Dendritic cell treated with granulocyte-macrophage colony-stimulating factor and Interleukin-4, amounts not matched to agents 40 ng/mL and 50 ng/mL, for 4 days (primary cell): ENCODE results near the gene ITGA2.

ENCODE experiments used
- H3K27ac Mint-ChIP-seq: one replicate; pipeline ENCODE4 v1.8.0; 2022; ENCODE audit warnings: mild to moderate bottlenecking, mixed read lengths
- H3K27me3 Mint-ChIP-seq: one replicate; pipeline ENCODE4 v1.8.0; 2022; ENCODE audit warnings: mild to moderate bottlenecking, mixed read lengths
- H3K36me3 Mint-ChIP-seq: one replicate; pipeline ENCODE4 v1.8.0; 2022; ENCODE audit warnings: low read depth, mixed read lengths
- H3K4me1 Mint-ChIP-seq: one replicate; pipeline ENCODE4 v1.8.0; 2022; ENCODE audit warnings: low read depth, mixed read lengths
- H3K4me3 Mint-ChIP-seq: one replicate; pipeline ENCODE4 v1.8.0; 2022; ENCODE audit warnings: mild to moderate bottlenecking, moderate library complexity, mixed read lengths
- H3K9me3 Mint-ChIP-seq: one replicate; pipeline ENCODE4 v1.8.0; 2022; ENCODE audit warnings: mixed read lengths
- intact Hi-C: fragments of 100-400 bp; cut with micrococcal nuclease; formaldehyde crosslinking; loops from one replicate; pipeline ENCODE4 v1.15.0; 2022

ITGA2 gene

GRCh38 chr5:52989025-52989780, at the start of gene ITGA2:
Gene ITGA2, plus strand, starts transcription at chr5:52989352. Its CDS starts 117 bp downstream, at chr5:52989469.
- intact Hi-C loops = no loop called here
- no peak within 1 kb of the TSS for H3K27ac Mint-ChIP-seq
- no peaks in the 10 kb centered on the region for H3K36me3 Mint-ChIP-seq
- peaks cover 17% of the 10 kb centered on the region for H3K4me1 Mint-ChIP-seq
- peak within 1 kb of the TSS; percentile 73 for H3K4me3 Mint-ChIP-seq
- H3K9me3 Mint-ChIP-seq = no peaks in the 10 kb centered on the region
- peaks cover 41% of the 10 kb centered on the region for H3K27me3 Mint-ChIP-seq

- no peak overlapping the region for H3K27ac Mint-ChIP-seq
- intact Hi-C loops = no loop called here
- no peaks in the 10 kb centered on the region for H3K27me3 Mint-ChIP-seq
- H3K9me3 Mint-ChIP-seq = no peaks in the 10 kb centered on the region
- no peaks in the 10 kb centered on the region for H3K36me3 Mint-ChIP-seq
- H3K4me3 Mint-ChIP-seq = no peak overlapping the region
- H3K4me1 Mint-ChIP-seq = no peaks in the 10 kb centered on the region
Measured at GRCh38 chr5:52943285-52943684, 45.9 kb upstream of the ITGA2 start.

GRCh38 chr5:52943808-52944207, 45.3 kb upstream of the ITGA2 start:
- Mint-ChIP-seq H3K4me1 (no peaks in the 10 kb centered on the region), H3K27ac (no peak overlapping the region), H3K27me3 (no peaks in the 10 kb centered on the region), H3K4me3 (no peak overlapping the region), H3K36me3 (no peaks in the 10 kb centered on the region), H3K9me3 (no peaks in the 10 kb centered on the region)
- intact Hi-C loops = no loop called here

GRCh38 chr5:52945040-52945439, 44.1 kb upstream of the ITGA2 start:
- no peak overlapping the region for H3K4me3 Mint-ChIP-seq
- H3K27me3 Mint-ChIP-seq = no peaks in the 10 kb centered on the region
- intact Hi-C loops = loop anchor here (5.0 kb wide), 1 partner anchor 1272 kb away; no protein-coding TSS in a partner anchor
- H3K27ac Mint-ChIP-seq = no peak overlapping the region
- H3K36me3 Mint-ChIP-seq = no peaks in the 10 kb centered on the region
- no peaks in the 10 kb centered on the region for H3K9me3 Mint-ChIP-seq
- H3K4me1 Mint-ChIP-seq = no peaks in the 10 kb centered on the region

GRCh38 chr5:52947208-52947607, 41.9 kb upstream of the ITGA2 start:
- Mint-ChIP-seq H3K9me3 (no peaks in the 10 kb centered on the region), H3K4me1 (no peaks in the 10 kb centered on the region), H3K27me3 (no peaks in the 10 kb centered on the region), H3K36me3 (no peaks in the 10 kb centered on the region), H3K27ac (no peak overlapping the region), H3K4me3 (no peak overlapping the region)
- intact Hi-C loops = loop anchor here (5.0 kb wide), 1 partner anchor 1270 kb away; no protein-coding TSS in a partner anchor

GRCh38 chr5:52947851-52948250, 41.3 kb upstream of the ITGA2 start:
- Mint-ChIP-seq H3K4me1 (no peaks in the 10 kb centered on the region), H3K9me3 (no peaks in the 10 kb centered on the region), H3K36me3 (no peaks in the 10 kb centered on the region), H3K4me3 (no peak overlapping the region), H3K27me3 (no peaks in the 10 kb centered on the region), H3K27ac (no peak overlapping the region)
- intact Hi-C loops = loop anchor here (1.0 to 5.0 kb wide), 2 partner anchors 148 to 1269 kb away; no protein-coding TSS in a partner anchor

- H3K4me3 Mint-ChIP-seq = no peak overlapping the region
- H3K27me3 Mint-ChIP-seq = no peaks in the 10 kb centered on the region
- no peaks in the 10 kb centered on the region for H3K36me3 Mint-ChIP-seq
- H3K9me3 Mint-ChIP-seq = no peaks in the 10 kb centered on the region
- H3K27ac Mint-ChIP-seq = no peak overlapping the region
- H3K4me1 Mint-ChIP-seq = no peaks in the 10 kb centered on the region
- intact Hi-C loops = loop anchor here (1.0 to 5.0 kb wide), 2 partner anchors 148 to 1269 kb away; no protein-coding TSS in a partner anchor
Measured at GRCh38 chr5:52948418-52949076, 40.6 kb upstream of the ITGA2 start.

GRCh38 chr5:52950686-52951085, 38.5 kb upstream of the ITGA2 start:
- H3K4me1 Mint-ChIP-seq = no peaks in the 10 kb centered on the region
- intact Hi-C loops = no loop called here
- no peaks in the 10 kb centered on the region for H3K27me3 Mint-ChIP-seq
- H3K4me3 Mint-ChIP-seq = no peak overlapping the region
- no peak overlapping the region for H3K27ac Mint-ChIP-seq
- H3K36me3 Mint-ChIP-seq = no peaks in the 10 kb centered on the region
- H3K9me3 Mint-ChIP-seq = no peaks in the 10 kb centered on the region

GRCh38 chr5:52952483-52952882, 36.7 kb upstream of the ITGA2 start:
- Mint-ChIP-seq H3K36me3 (no peaks in the 10 kb centered on the region), H3K27me3 (no peaks in the 10 kb centered on the region), H3K4me1 (no peaks in the 10 kb centered on the region), H3K27ac (no peak overlapping the region), H3K4me3 (no peak overlapping the region), H3K9me3 (no peaks in the 10 kb centered on the region)
- intact Hi-C loops = no loop called here

GRCh38 chr5:52956014-52956413, 33.1 kb upstream of the ITGA2 start:
- Mint-ChIP-seq H3K27me3 (no peaks in the 10 kb centered on the region), H3K4me3 (no peak overlapping the region), H3K4me1 (no peaks in the 10 kb centered on the region), H3K27ac (no peak overlapping the region), H3K9me3 (no peaks in the 10 kb centered on the region), H3K36me3 (no peaks in the 10 kb centered on the region)
- intact Hi-C loops = no loop called here

GRCh38 chr5:52956915-52957747, 32.0 kb upstream of the ITGA2 start:
- no peak overlapping the region for H3K27ac Mint-ChIP-seq
- no peaks in the 10 kb centered on the region for H3K4me1 Mint-ChIP-seq
- H3K4me3 Mint-ChIP-seq = no peak overlapping the region
- H3K36me3 Mint-ChIP-seq = no peaks in the 10 kb centered on the region
- H3K27me3 Mint-ChIP-seq = no peaks in the 10 kb centered on the region
- no peaks in the 10 kb centered on the region for H3K9me3 Mint-ChIP-seq
- intact Hi-C loops = no loop called here

GRCh38 chr5:52961274-52961681, 27.9 kb upstream of the ITGA2 start:
- H3K27me3 Mint-ChIP-seq = no peaks in the 10 kb centered on the region
- no peaks in the 10 kb centered on the region for H3K36me3 Mint-ChIP-seq
- H3K4me1 Mint-ChIP-seq = no peaks in the 10 kb centered on the region
- intact Hi-C loops = no loop called here
- no peaks in the 10 kb centered on the region for H3K9me3 Mint-ChIP-seq
- no peak overlapping the region for H3K4me3 Mint-ChIP-seq
- H3K27ac Mint-ChIP-seq = no peak overlapping the region

GRCh38 chr5:52963636-52964035, 25.5 kb upstream of the ITGA2 start:
- Mint-ChIP-seq H3K27ac (no peak overlapping the region), H3K9me3 (peaks cover 4% of the 10 kb centered on the region), H3K27me3 (no peaks in the 10 kb centered on the region), H3K4me1 (no peaks in the 10 kb centered on the region), H3K4me3 (no peak overlapping the region), H3K36me3 (no peaks in the 10 kb centered on the region)
- intact Hi-C loops = no loop called here

- Mint-ChIP-seq H3K4me1 (no peaks in the 10 kb centered on the region), H3K36me3 (no peaks in the 10 kb centered on the region), H3K27me3 (no peaks in the 10 kb centered on the region), H3K9me3 (peaks cover 9% of the 10 kb centered on the region), H3K27ac (no peak overlapping the region), H3K4me3 (no peak overlapping the region)
- intact Hi-C loops = no loop called here
Measured at GRCh38 chr5:52964138-52964537, 25.0 kb upstream of the ITGA2 start.
